NCI-H1694 treated with DMSO at 0.1 percent for 48 hours (cell line): Measurements from ENCODE around the gene OR2V2.

Experiments
- DNase-seq: peaks from one replicate; lab custom pipeline; 2025; lab: John Stamatoyannopoulos, UW

The OR2V2 gene

GRCh38 chr5:181207214-181207959, 60.0 kb downstream of the OR2V2 start:
- no peak for DNase-seq

GRCh38 chr5:181207960-181208253, 60.5 kb downstream of the OR2V2 start:
- DNase-seq, result no peak
